ENCODE results near the gene POU2F1.

GRCh38 chr1:167375949-167376348 is 155.3 kb downstream of the POU2F1 start:
- TF ChIP-seq CTCF (IDR thresholded peaks at IDR 0.05) (no peak), POLR2A (IDR thresholded peaks at IDR 0.05) (no peak), EP300 (IDR thresholded peaks at IDR 0.05) (no peak), POLR2AphosphoS5 (IDR thresholded peaks at IDR 0.05) (no peak)

Measured in sigmoid colon (tissue), 4 donors.